Heart right ventricle (tissue), 16 donors: ENCODE measurements around the gene TNIP3. TPM values are rescaled to one million over a fixed set of nuclear protein-coding genes. Genes with fewer than 3 reads are reported as not detected.
A peak's percentile ranks its signal among the peaks of the same experiment; 100 is the strongest.

Source experiments
- ATAC-seq, 8 donors: fragments of 200-7000 bp; cut with Tn5 transposase; one replicate each; pipeline ENCODE4 v1.9.1; 2020; ENCODE audit warnings: mild to moderate bottlenecking in 8 of 8, moderate library complexity in 8 of 8, moderate number of reproducible peaks in 1 of 8
- DNase-seq, 2 donors: peaks; one replicate each; pipeline ENCODE4 v3.0.0-alpha.2; 2020
- H3K27ac ChIP-seq, 10 donors: fragments of 200-600 bp; sonication (generic) in 2 of 10; one replicate each; pipeline versions ENCODE4 v1.5.0 to v1.8.0; 2020 to 2022; ENCODE audit warnings: mild to moderate bottlenecking in 3 of 10
- H3K27me3 ChIP-seq, 7 donors: fragments of 200-600 bp; one replicate each; pipeline ENCODE4 v1.8.0; 2021 to 2022; ENCODE audit warnings: mild to moderate bottlenecking in 2 of 7
- H3K36me3 ChIP-seq, 9 donors: fragments of 200-600 bp; sonication (generic) in 1 of 9; one replicate each; pipeline versions ENCODE4 v1.5.0 to v1.8.0; 2020 to 2022; ENCODE audit warnings: mild to moderate bottlenecking in 2 of 9
- H3K4me1 ChIP-seq, 9 donors: fragments of 200-600 bp; sonication (generic) in 1 of 9; one replicate each; pipeline versions ENCODE4 v1.5.0 to v1.8.0; 2020 to 2022; ENCODE audit warnings: mild to moderate bottlenecking in 4 of 9
- H3K4me3 ChIP-seq, 10 donors: fragments of 200-600 bp; sonication (generic) in 2 of 10; one replicate each; pipeline versions ENCODE4 v1.5.0 to v1.8.0; 2020 to 2022; ENCODE audit warnings: mild to moderate bottlenecking in 7 of 10, moderate library complexity in 2 of 10
- H3K9me3 ChIP-seq, 11 donors: fragments of 200-600 bp in 10 of 11; sonication (generic) in 2 of 11; one replicate each; pipeline versions ENCODE4 v1.5.0 to v1.8.0; 2013 to 2022; ENCODE audit warnings: mild to moderate bottlenecking in 2 of 11, control low read depth in 1 of 11, moderate library complexity in 1 of 11
- CTCF ChIP-seq, 9 donors: fragments of 200-600 bp; sonication (generic) in 2 of 9; IDR thresholded peaks; one replicate each; pipeline versions ENCODE4 v1.5.0 to v1.8.0; 2021 to 2022; ENCODE audit warnings: antibody characterized with exemption in 9 of 9, mild to moderate bottlenecking in 5 of 9, moderate library complexity in 1 of 9
- WGBS, 2 donors: extraction: QIAGEN DNeasy Blood & Tissue Kit; methylation state at CpG; one replicate each; pipeline ENCODE4 v1.1.7; 2013; ENCODE audit warnings: inconsistent platforms in 1 of 2; 5-methylcytosine and 5-hydroxymethylcytosine counted together
- intact Hi-C, 10 donors: fragments of 100-400 bp; cut with DNase I; formaldehyde crosslinking; loops; one replicate each; pipeline versions ENCODE4 v1.11.1 to v1.14.2; 2022
- polyA plus RNA-seq, 2 donors: library from polyadenylated mRNA; stranded (reverse); fragments of 200-250 nt; gene quantifications; one replicate each; pipeline ENCODE4 v1.2.3, GENCODE V29; 2013
- total RNA-seq, 10 donors: library from RNA; stranded (reverse); fragmentation: NEBNext Ultra II Directional in 3 of 10; extraction: Animal tissue kit (Norgen Biotek cat#: 25700) in 3 of 10; gene quantifications; one replicate each; pipeline versions ENCODE4 v1.2.1 to v1.2.4, GENCODE V29; 2021 to 2023
- donor health status: Arrhythmogenic right ventricular cardiomyopathy.
- donor health status: ischemic (EF 13 %, LVEDD 7.1; RV severe dilation, severe dysfunction).
- donor health status: healthy with polysubstance abuse.
- donor health status: DM: no; HTN: yes; CAD: no.
- donor health status: DM: no; HTN: no; CAD: no.
- donor health status: ischemic (EF 25% LVEDD 6.9; RV normal size, moderate dysfunction).
- donor health status: ischemic (EF 25% LVEDD 5.7; RV mildly dilated, moderate dysfunction).
- donor health status: healthy.
- donor health status: DM: yes; HTN: yes; CAD: no.
- donor health status: Ischemic cardiomyopathy.
- donor health status: ischemic (EF 35%, LVEDD 5.7; RV mildly dilated, moderate dysfunction).
- donor health status: nonischemic (EF 11% LVEDD 7.7; RV severe dilation, severe dysfunction).
- donor health status: DM: yes; HTN: yes; CAD: no.
- donor health status: PGD.
- donor health status: ischemic (EF 29% LVEDD 5.4; RV normal size, mild dysfunction).
- donor health status: nonischemic (EF 23%, LVEDD 6.1; RV moderate dilation, normal function).

Gene TNIP3
- total and polyA plus RNA-seq, 12 donors, result 0.04 to 0.49 TPM; not detected in 10

GRCh38 chr4:121107507-121107906 lies 56.6 kb downstream of the TNIP3 start:
- Histone ChIP-seq H3K4me1 (no peaks in the 10 kb centered on the region), H3K27me3 (peaks cover 0 to 11% (median 3%) of the 10 kb centered on the region in 7 donors), H3K9me3 (peaks cover 0 to 14% (median 0%) of the 10 kb centered on the region in 11 donors), H3K36me3 (no peaks in the 10 kb centered on the region), H3K4me3 (no peak overlapping the region), H3K27ac (no peak overlapping the region)
- intact Hi-C loops, result loop anchor here in 2 of 10 donors (10.0 kb wide), 2 partner anchors 953 to 1033 kb away; no protein-coding TSS in a partner anchor
- TF ChIP-seq CTCF (IDR thresholded peaks at IDR 0.05), result no peak
- ATAC-seq (no peak), DNase-seq (no peak)
- 91 to 94% methylated on average over 4 of the region's 4 CpGs for WGBS, 2 donors

GRCh38 chr4:121100093-121100775 lies 63.9 kb downstream of the TNIP3 start:
- 72 to 83% methylated on average over 2 of the region's 2 CpGs for WGBS, 2 donors
- TF ChIP-seq CTCF (IDR thresholded peaks at IDR 0.05), result no peak
- intact Hi-C loops, result loop anchor here in 3 of 10 donors (5.0 to 10.0 kb wide), 3 partner anchors 938 to 1025 kb away; no protein-coding TSS in a partner anchor

GRCh38 chr4:121098266-121098665 lies 65.9 kb downstream of the TNIP3 start:
- TF ChIP-seq CTCF (IDR thresholded peaks at IDR 0.05), result no peak
- H3K4me3 ChIP-seq, result no peak overlapping the region
- H3K27me3 ChIP-seq, result peaks cover 0 to 8% (median 0%) of the 10 kb centered on the region in 7 donors
- H3K9me3 ChIP-seq, result peaks cover 0 to 7% (median 0%) of the 10 kb centered on the region in 11 donors
- no peak overlapping the region for H3K27ac ChIP-seq
- 42 to 67% methylated on average over 2 of the region's 2 CpGs for WGBS, 2 donors
- H3K36me3 ChIP-seq, result no peaks in the 10 kb centered on the region
- no peaks in the 10 kb centered on the region for H3K4me1 ChIP-seq
- DNase-seq (no peak), ATAC-seq (no peak)
- intact Hi-C loops, result loop anchor here (5.0 to 10.0 kb wide), 8 partner anchors 76 to 1023 kb away; no protein-coding TSS in a partner anchor

More at GRCh38 chr4:121100093-121100775, 63.9 kb downstream of the TNIP3 start:
- Histone ChIP-seq H3K9me3 (peaks cover 0 to 7% (median 0%) of the 10 kb centered on the region in 11 donors), H3K36me3 (no peaks in the 10 kb centered on the region), H3K27ac (no peak overlapping the region), H3K4me1 (no peaks in the 10 kb centered on the region), H3K4me3 (no peak overlapping the region), H3K27me3 (peaks cover 0 to 8% (median 0%) of the 10 kb centered on the region in 7 donors)
- no peak for DNase-seq
- no peak for ATAC-seq

GRCh38 chr4:121096629-121097028 lies 67.5 kb downstream of the TNIP3 start:
- Histone ChIP-seq H3K9me3 (peaks cover 0 to 2% (median 0%) of the 10 kb centered on the region in 11 donors), H3K4me1 (no peaks in the 10 kb centered on the region), H3K27me3 (peaks cover 0 to 8% (median 0%) of the 10 kb centered on the region in 7 donors), H3K27ac (no peak overlapping the region), H3K36me3 (no peaks in the 10 kb centered on the region), H3K4me3 (no peak overlapping the region)
- intact Hi-C loops, result loop anchor here (1.0 to 10.0 kb wide), 10 partner anchors 74 to 1026 kb away; no protein-coding TSS in a partner anchor
- WGBS, 2 donors, result 12 to 25% methylated on average over 2 of the region's 2 CpGs
- peak; percentile 40 to 81 (median 72) for TF ChIP-seq CTCF (IDR thresholded peaks at IDR 0.05)
- DNase-seq, result no peak
- no peak for ATAC-seq
